ENCODE results near the gene GPATCH8. TPM values are rescaled to one million over a fixed set of nuclear protein-coding genes. Genes with fewer than 3 reads are reported as not detected.

GPATCH8 gene
- total RNA-seq, 1 experiment from 2014 or later: 39.4 TPM

DNA sequence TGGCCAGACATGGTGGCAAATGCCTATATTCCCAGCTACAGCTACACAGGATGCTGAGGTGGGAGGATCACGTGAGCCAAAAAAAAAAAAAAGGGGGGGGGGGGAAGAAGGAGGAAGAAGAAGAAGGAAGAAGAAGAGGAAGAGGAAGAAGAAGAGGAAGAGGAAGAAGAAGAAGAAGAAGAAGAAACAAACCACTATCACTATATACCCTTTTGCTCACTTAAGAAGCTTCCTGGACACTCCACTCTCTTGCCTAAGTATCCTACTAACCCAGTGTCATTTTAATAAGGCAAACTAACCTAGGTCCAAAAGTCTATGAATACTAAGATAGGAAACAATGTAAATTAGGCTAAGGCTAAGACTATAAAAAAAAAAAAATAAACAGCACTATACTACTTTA, 54.8 kb downstream of the GPATCH8 start:
- H3K27me3 ChIP-seq (ENCODE audit: insufficient read depth, low read depth): no peaks in the 10 kb centered on the region
- ChIA-PET CTCF (interaction anchor here (0.7 kb wide), 1 partner anchor 467 kb away, joined by 4 read pairs; no protein-coding TSS in a partner anchor), POLR2A (ENCODE audit: unreplicated experiment) (no interaction called here)
- no TSS peak for BruUV-seq (replicated peaks)
- H3K4me2 ChIP-seq: no peak overlapping the region
- H2AFZ ChIP-seq: no peak overlapping the region
- H3K27ac ChIP-seq: no peak overlapping the region
- H3K9me2 ChIP-seq (ENCODE audit: insufficient read depth): 0 out of 2 replicates have a peak, but pooled peaks cover 3% of the 10 kb centered on the region
- H3K9me3 ChIP-seq (ENCODE audit: insufficient read depth, low read depth): no peaks in the 10 kb centered on the region
- no peaks in the 10 kb centered on the region for H3K36me3 ChIP-seq (ENCODE audit: low read depth)
- intact Hi-C loops (cut with micrococcal nuclease; ENCODE audit: unreplicated experiment): no loop called here
- peaks cover 21% of the 10 kb centered on the region; the same call in 1 of the 2 replicates for H3F3A ChIP-seq (ENCODE audit: insufficient read depth, low read depth)
- no peak for TF ChIP-seq EZH2 (IDR thresholded peaks at IDR 0.05; ENCODE audit: low read depth)
- TF ChIP-seq, protein P1, sequence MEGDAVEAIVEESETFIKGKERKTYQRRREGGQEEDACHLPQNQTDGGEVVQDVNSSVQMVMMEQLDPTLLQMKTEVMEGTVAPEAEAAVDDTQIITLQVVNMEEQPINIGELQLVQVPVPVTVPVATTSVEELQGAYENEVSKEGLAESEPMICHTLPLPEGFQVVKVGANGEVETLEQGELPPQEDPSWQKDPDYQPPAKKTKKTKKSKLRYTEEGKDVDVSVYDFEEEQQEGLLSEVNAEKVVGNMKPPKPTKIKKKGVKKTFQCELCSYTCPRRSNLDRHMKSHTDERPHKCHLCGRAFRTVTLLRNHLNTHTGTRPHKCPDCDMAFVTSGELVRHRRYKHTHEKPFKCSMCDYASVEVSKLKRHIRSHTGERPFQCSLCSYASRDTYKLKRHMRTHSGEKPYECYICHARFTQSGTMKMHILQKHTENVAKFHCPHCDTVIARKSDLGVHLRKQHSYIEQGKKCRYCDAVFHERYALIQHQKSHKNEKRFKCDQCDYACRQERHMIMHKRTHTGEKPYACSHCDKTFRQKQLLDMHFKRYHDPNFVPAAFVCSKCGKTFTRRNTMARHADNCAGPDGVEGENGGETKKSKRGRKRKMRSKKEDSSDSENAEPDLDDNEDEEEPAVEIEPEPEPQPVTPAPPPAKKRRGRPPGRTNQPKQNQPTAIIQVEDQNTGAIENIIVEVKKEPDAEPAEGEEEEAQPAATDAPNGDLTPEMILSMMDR (conservative IDR thresholded peaks at IDR 0.05): no peak
- no peaks in the 10 kb centered on the region for H3K4me1 ChIP-seq (replicated peaks; ENCODE audit: insufficient read depth)
- DNase-seq: no peak
- peaks cover 25% of the 10 kb centered on the region for H3K79me2 ChIP-seq (ENCODE audit: low read depth)
- no peak overlapping the region for H3K4me3 ChIP-seq
- H4K20me1 ChIP-seq (ENCODE audit: insufficient read depth): peaks cover 5% of the 10 kb centered on the region; the same call in 1 of the 2 replicates

DNA sequence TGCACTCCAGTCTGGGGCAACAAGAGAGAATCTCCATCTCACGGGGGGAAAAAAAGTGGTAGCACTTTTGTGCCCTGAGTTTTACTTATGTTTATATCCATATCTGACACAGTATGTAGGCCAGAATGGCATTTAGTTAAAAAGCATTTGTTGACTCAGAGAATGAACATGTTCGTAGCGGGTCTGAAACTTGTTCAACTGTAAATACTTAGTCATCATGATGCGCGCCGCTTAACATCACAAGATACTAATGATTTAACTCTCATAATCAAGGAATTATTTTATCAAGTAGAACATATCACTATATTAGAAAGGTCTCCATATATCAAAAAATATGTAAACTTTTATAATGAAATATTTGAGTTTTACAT, 58.5 kb downstream of the GPATCH8 start:
- Histone ChIP-seq H3F3A (ENCODE audit: insufficient read depth, low read depth) (peaks cover 14% of the 10 kb centered on the region; the same call in 1 of the 2 replicates), H3K4me2 (no peak overlapping the region), H3K27me3 (ENCODE audit: insufficient read depth, low read depth) (no peaks in the 10 kb centered on the region), H4K20me1 (ENCODE audit: insufficient read depth) (no peaks in the 10 kb centered on the region; the same call in 1 of the 2 replicates), H3K4me3 (no peak overlapping the region), H3K4me1 (replicated peaks; ENCODE audit: insufficient read depth) (no peaks in the 10 kb centered on the region), H3K9me2 (ENCODE audit: insufficient read depth) (0 out of 2 replicates have a peak, but pooled peaks cover 3% of the 10 kb centered on the region), H3K79me2 (ENCODE audit: low read depth) (peaks cover 32% of the 10 kb centered on the region), H2AFZ (no peak overlapping the region), H3K27ac (peak overlapping the region; percentile 41), H3K9me3 (ENCODE audit: insufficient read depth, low read depth) (no peaks in the 10 kb centered on the region), H3K36me3 (ENCODE audit: low read depth) (no peaks in the 10 kb centered on the region)
- intact Hi-C loops (cut with micrococcal nuclease; ENCODE audit: unreplicated experiment): no loop called here
- DNase-seq: peak in 1 of 2 experiments; percentile 44
- TF ChIP-seq, protein P1 (conservative IDR thresholded peaks at IDR 0.05): no peak
- TF ChIP-seq EZH2 (IDR thresholded peaks at IDR 0.05; ENCODE audit: low read depth): no peak
- ChIA-PET POLR2A (ENCODE audit: unreplicated experiment) (no interaction called here), CTCF (interaction anchor here (0.6 kb wide), 1 partner anchor 79 kb away, joined by 4 read pairs; no protein-coding TSS in a partner anchor)
- no TSS peak for BruUV-seq (replicated peaks)

DNA sequence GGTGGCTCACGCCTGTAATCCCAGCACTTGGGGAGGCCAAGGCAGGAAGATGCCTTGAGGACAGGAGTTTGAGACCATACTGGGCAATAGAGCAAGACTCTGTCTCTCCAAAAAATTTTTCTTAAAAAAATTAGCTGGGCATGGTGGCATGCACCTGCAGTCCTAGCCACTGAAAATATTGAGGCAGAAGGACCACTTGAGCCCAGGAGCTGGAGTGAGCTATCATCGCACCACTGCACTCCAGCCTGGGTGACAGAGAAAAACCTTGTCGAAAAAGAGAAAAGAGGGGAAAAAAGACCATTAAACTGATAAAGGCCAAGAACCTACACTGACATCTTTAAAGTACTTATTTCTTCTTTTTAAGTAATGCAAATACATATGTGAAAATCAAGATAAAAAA, 60.4 kb downstream of the GPATCH8 start:
- ChIA-PET CTCF (no interaction called here), POLR2A (ENCODE audit: unreplicated experiment) (interaction anchor here (0.6 kb wide), 1 partner anchor 22 kb away, joined by 4 read pairs; no protein-coding TSS in a partner anchor)
- H3K4me2 ChIP-seq: no peak overlapping the region
- no peaks in the 10 kb centered on the region for H4K20me1 ChIP-seq (ENCODE audit: insufficient read depth)
- H2AFZ ChIP-seq: no peak overlapping the region
- intact Hi-C loops (cut with micrococcal nuclease; ENCODE audit: unreplicated experiment): no loop called here
- no peak for DNase-seq
- H3K4me3 ChIP-seq: no peak overlapping the region
- H3K79me2 ChIP-seq (ENCODE audit: low read depth): peaks cover 40% of the 10 kb centered on the region
- H3K9me3 ChIP-seq (ENCODE audit: insufficient read depth, low read depth): no peaks in the 10 kb centered on the region
- no peaks in the 10 kb centered on the region for H3K27me3 ChIP-seq (ENCODE audit: insufficient read depth, low read depth)
- no peak overlapping the region for H3K27ac ChIP-seq
- peaks cover 14% of the 10 kb centered on the region for H3F3A ChIP-seq (ENCODE audit: insufficient read depth, low read depth)
- no peaks in the 10 kb centered on the region for H3K36me3 ChIP-seq (ENCODE audit: low read depth)
- TF ChIP-seq, protein P1 (conservative IDR thresholded peaks at IDR 0.05): no peak
- no peak for TF ChIP-seq EZH2 (IDR thresholded peaks at IDR 0.05; ENCODE audit: low read depth)
- 0 out of 2 replicates have a peak, but pooled peaks cover 3% of the 10 kb centered on the region for H3K9me2 ChIP-seq (ENCODE audit: insufficient read depth)
- no TSS peak for BruUV-seq (replicated peaks)
- no peaks in the 10 kb centered on the region for H3K4me1 ChIP-seq (replicated peaks; ENCODE audit: insufficient read depth)
